DOHH2 (cell line): ENCODE results near the gene ACOT4.
"Not testable (repeated sequence)": the region's sequence is repeated elsewhere in the genome, so short reads cannot be mapped to it uniquely, and the experiment has no call there.

Source experiments
- H3F3A ChIP-seq: fragments of 200-600 bp; sonication (generic), shearing (Covaris generic); 2 replicates; pipeline ENCODE4 v1.6.0; 2016; ENCODE audit warnings: antibody characterized with exemption, mild to moderate bottlenecking; ENCODE audit not compliant: control insufficient read depth, insufficient read depth
- H3K27ac ChIP-seq: fragments of 200-600 bp; sonication (generic); 2 replicates; pipeline ENCODE4 v1.5.1; 2014; ENCODE audit warnings: low read depth, mild to moderate bottlenecking, low read length, moderate library complexity
- H3K27me3 ChIP-seq: fragments of 200-600 bp; sonication (generic); 2 replicates; pipeline ENCODE4 v1.6.1; 2014; ENCODE audit warnings: mild to moderate bottlenecking, low read length, mixed read lengths; ENCODE audit not compliant: control insufficient read depth
- H3K36me3 ChIP-seq: fragments of 200-600 bp; sonication (generic); 2 replicates; pipeline ENCODE4 v1.6.1; 2014; ENCODE audit warnings: mild to moderate bottlenecking, low read length, moderate library complexity, mixed read lengths; ENCODE audit not compliant: control insufficient read depth
- H3K4me1 ChIP-seq: fragments of 200-600 bp; sonication (generic); 2 replicates; pipeline ENCODE4 v1.6.1; 2014; ENCODE audit warnings: mild to moderate bottlenecking, low read length, mixed read lengths; ENCODE audit not compliant: control insufficient read depth
- H3K4me2 ChIP-seq: fragments of 200-600 bp; sonication (generic); 2 replicates; pipeline ENCODE4 v1.6.0; 2014; ENCODE audit warnings: mild to moderate bottlenecking, low read length, moderate library complexity
- H3K4me3 ChIP-seq: fragments of 200-600 bp; sonication (generic); 2 replicates; pipeline ENCODE4 v1.5.1; 2014; ENCODE audit warnings: mild to moderate bottlenecking, low read length, mixed read lengths
- H3K79me2 ChIP-seq: fragments of 200-600 bp; sonication (generic); 2 replicates; pipeline ENCODE4 v1.6.1; 2014; ENCODE audit warnings: mild to moderate bottlenecking, low read length, mixed read lengths; ENCODE audit not compliant: control insufficient read depth
- H3K9me2 ChIP-seq: fragments of 200-600 bp; sonication (generic); replicated peaks from 2 replicates; pipeline ENCODE4 v1.6.1; 2014; ENCODE audit warnings: mild to moderate bottlenecking, low read length, mixed read lengths; ENCODE audit not compliant: control insufficient read depth
- H3K9me3 ChIP-seq: fragments of 200-600 bp; sonication (generic); 2 replicates; pipeline ENCODE4 v1.6.1; 2014; ENCODE audit warnings: antibody characterized with exemption, low read length, mixed read lengths; ENCODE audit not compliant: control insufficient read depth, insufficient read depth
- H4K20me1 ChIP-seq: fragments of 200-600 bp; sonication (generic); 2 replicates; pipeline ENCODE4 v1.6.0; 2014; ENCODE audit warnings: low read depth, mild to moderate bottlenecking, antibody characterized with exemption, low read length, moderate library complexity; ENCODE audit not compliant: control insufficient read depth, insufficient read depth
- EZH2phosphoT487 ChIP-seq: fragments of 200-600 bp; sonication (generic); IDR thresholded peaks from 2 replicates; pipeline ENCODE4 v1.6.1; 2017; ENCODE audit warnings: borderline replicate concordance, mild to moderate bottlenecking, antibody characterized with exemption, low read length, moderate library complexity, mixed read lengths
- TF ChIP-seq, protein P1 (sequence below): fragments of 200-600 bp; sonication (generic); IDR thresholded peaks from one replicate; pipeline ENCODE4 v1.5.1; 2014; ENCODE audit warnings: antibody characterized with exemption, mild to moderate bottlenecking, low read depth, low read length; ENCODE audit not compliant: poor library complexity, severe bottlenecking

ACOT4 gene

GRCh38 chr14:73567358-73567757 is 24.3 kb upstream of the ACOT4 start:
- H3K27ac ChIP-seq = no peak overlapping the region
- H3K36me3 ChIP-seq = no peaks in the 10 kb centered on the region
- H3K9me2 ChIP-seq = no peaks in the 10 kb centered on the region
- peaks cover 4% of the 10 kb centered on the region; the same call in 1 of the 2 replicates for H3K9me3 ChIP-seq
- H3F3A ChIP-seq = no peaks in the 10 kb centered on the region
- no peaks in the 10 kb centered on the region for H4K20me1 ChIP-seq
- H3K4me1 ChIP-seq = peaks cover 17% of the 10 kb centered on the region
- no peaks in the 10 kb centered on the region for H3K79me2 ChIP-seq
- no peak for TF ChIP-seq EZH2phosphoT487
- TF ChIP-seq, protein P1, sequence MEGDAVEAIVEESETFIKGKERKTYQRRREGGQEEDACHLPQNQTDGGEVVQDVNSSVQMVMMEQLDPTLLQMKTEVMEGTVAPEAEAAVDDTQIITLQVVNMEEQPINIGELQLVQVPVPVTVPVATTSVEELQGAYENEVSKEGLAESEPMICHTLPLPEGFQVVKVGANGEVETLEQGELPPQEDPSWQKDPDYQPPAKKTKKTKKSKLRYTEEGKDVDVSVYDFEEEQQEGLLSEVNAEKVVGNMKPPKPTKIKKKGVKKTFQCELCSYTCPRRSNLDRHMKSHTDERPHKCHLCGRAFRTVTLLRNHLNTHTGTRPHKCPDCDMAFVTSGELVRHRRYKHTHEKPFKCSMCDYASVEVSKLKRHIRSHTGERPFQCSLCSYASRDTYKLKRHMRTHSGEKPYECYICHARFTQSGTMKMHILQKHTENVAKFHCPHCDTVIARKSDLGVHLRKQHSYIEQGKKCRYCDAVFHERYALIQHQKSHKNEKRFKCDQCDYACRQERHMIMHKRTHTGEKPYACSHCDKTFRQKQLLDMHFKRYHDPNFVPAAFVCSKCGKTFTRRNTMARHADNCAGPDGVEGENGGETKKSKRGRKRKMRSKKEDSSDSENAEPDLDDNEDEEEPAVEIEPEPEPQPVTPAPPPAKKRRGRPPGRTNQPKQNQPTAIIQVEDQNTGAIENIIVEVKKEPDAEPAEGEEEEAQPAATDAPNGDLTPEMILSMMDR = no peak
- peaks cover 16% of the 10 kb centered on the region for H3K27me3 ChIP-seq
- H3K4me2 ChIP-seq = no peak overlapping the region
- no peak overlapping the region for H3K4me3 ChIP-seq

- TF ChIP-seq EZH2phosphoT487 = no peak
- TF ChIP-seq, protein P1 = no peak
- Histone ChIP-seq H3K79me2 (no peaks in the 10 kb centered on the region), H3K27me3 (peaks cover 16% of the 10 kb centered on the region), H3K36me3 (no peaks in the 10 kb centered on the region), H3K4me3 (peak overlapping the region; percentile 57), H4K20me1 (no peaks in the 10 kb centered on the region), H3K27ac (no peak overlapping the region), H3K4me1 (peaks cover 17% of the 10 kb centered on the region), H3K9me2 (no peaks in the 10 kb centered on the region), H3F3A (no peaks in the 10 kb centered on the region), H3K4me2 (peak overlapping the region; percentile 62), H3K9me3 (peaks cover 4% of the 10 kb centered on the region; the same call in 1 of the 2 replicates)
These were observed 23.5 kb upstream of the ACOT4 start for GRCh38 chr14:73567951-73568885.

DNA sequence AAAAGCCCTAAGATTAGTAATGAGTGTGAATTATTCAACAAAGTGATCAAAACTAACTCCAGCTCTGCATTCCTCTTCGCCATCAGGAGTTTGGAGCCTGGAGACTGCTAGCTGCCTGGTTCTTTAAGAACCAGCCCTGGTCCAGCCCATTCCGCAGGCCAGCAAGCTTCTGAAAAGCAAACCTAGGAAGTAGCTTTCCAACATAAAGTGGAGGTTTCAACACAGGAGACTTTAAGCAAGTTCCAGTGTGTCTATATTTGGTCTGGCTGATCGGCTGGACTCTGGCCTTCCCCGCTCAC is 22.8 kb upstream of the ACOT4 start:
- H3K4me3 ChIP-seq = peak overlapping the region; percentile 57
- H3K4me1 ChIP-seq = peaks cover 17% of the 10 kb centered on the region
- not testable (repeated sequence) for H3K27ac ChIP-seq, H3F3A ChIP-seq, H3K9me3 ChIP-seq, H3K36me3 ChIP-seq, H4K20me1 ChIP-seq, H3K79me2 ChIP-seq, H3K9me2 ChIP-seq
- H3K27me3 ChIP-seq = peaks cover 16% of the 10 kb centered on the region
- peak overlapping the region; percentile 62 for H3K4me2 ChIP-seq

DNA sequence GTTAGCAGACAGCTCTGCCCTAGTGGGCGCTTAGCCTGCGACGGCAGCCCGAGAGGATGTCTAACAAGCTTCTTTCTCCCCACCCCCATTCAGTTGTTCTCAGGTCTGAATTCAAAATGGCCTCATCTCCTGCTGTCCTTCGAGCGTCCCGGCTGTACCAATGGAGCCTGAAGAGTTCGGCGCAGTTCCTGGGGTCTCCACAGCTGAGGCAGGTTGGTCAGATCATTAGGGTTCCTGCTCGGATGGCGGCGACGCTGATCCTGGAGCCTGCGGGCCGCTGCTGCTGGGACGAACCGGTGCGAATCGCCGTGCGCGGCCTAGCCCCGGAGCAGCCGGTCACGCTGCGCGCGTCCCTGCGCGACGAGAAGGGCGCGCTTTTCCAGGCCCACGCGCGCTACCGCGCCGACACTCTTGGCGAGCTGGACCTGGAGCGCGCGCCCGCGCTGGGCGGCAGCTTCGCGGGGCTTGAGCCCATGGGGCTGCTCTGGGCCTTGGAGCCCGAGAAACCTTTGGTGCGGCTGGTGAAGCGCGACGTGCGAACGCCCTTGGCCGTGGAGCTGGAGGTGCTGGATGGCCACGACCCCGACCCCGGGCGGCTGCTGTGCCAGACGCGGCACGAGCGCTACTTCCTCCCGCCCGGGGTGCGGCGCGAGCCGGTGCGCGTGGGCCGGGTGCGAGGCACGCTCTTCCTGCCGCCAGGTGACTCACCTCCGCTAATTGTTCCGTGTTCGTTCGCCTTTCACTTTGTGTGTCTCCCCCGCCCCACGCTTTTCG is 22.3 kb upstream of the ACOT4 start, which contains the start of gene ACOT2:
ACOT2 (plus strand) TSS at position 29 of the 774 bp plus-strand sequence; CDS start at position 57, 28 bp downstream.
- Histone ChIP-seq H3K4me2 (peak within 1 kb of the TSS; percentile 62), H3K27me3 (peaks cover 16% of the 10 kb centered on the region), H3K4me3 (peak within 1 kb of the TSS; percentile 57), H3K4me1 (peaks cover 17% of the 10 kb centered on the region)
- H3K27ac ChIP-seq, H3K9me2 ChIP-seq, H3K79me2 ChIP-seq, H3K9me3 ChIP-seq, H3K36me3 ChIP-seq, H3F3A ChIP-seq, H4K20me1 ChIP-seq: not testable (repeated sequence)
